ENCODE results near the gene CELSR2.

DNA sequence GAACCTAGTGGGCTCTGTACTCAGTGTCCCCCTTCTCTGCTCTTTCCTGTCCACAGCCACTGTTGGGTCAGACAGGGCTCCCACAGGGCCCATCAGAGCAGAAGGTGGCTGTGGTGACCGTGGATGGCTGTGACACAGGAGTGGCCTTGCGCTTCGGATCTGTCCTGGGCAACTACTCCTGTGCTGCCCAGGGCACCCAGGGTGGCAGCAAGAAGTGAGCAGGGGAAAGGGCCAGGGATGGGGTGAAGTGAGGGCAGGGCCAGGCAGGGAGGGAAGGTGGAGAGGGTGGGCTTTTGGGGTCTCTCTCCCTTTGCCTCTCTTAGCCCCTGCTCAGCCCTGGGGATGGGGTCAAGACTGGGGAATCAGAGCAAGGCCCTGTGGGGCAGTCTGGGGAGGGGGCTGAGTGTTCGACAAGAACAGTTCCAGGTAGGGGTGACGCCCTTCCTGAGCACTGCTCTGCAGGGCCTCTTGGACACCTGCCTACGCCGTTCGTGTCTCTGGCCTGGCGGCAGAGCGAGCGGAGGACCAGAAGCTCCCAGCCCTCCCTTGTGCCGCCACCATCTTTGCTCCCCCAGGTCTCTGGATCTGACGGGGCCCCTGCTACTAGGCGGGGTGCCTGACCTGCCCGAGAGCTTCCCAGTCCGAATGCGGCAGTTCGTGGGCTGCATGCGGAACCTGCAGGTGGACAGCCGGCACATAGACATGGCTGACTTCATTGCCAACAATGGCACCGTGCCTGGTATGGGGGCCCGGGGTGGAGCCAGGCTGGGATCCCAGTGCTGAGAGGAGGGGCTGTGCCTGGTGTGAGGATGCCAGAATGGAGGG, 13.1 kb downstream of the CELSR2 start:
- TF ChIP-seq POLR2A (IDR thresholded peaks at IDR 0.05; ENCODE audit: control extremely low read depth in 1 of 2, low read depth in 2 of 2, low read length in 2 of 2): no peak
- no peak for TF ChIP-seq BRCA1 (IDR thresholded peaks at IDR 0.05; ENCODE audit: low read depth, low read length)
- TF ChIP-seq MAFK (IDR thresholded peaks at IDR 0.05; ENCODE audit: low read depth, low read length): no peak
- TF ChIP-seq, protein P1, sequence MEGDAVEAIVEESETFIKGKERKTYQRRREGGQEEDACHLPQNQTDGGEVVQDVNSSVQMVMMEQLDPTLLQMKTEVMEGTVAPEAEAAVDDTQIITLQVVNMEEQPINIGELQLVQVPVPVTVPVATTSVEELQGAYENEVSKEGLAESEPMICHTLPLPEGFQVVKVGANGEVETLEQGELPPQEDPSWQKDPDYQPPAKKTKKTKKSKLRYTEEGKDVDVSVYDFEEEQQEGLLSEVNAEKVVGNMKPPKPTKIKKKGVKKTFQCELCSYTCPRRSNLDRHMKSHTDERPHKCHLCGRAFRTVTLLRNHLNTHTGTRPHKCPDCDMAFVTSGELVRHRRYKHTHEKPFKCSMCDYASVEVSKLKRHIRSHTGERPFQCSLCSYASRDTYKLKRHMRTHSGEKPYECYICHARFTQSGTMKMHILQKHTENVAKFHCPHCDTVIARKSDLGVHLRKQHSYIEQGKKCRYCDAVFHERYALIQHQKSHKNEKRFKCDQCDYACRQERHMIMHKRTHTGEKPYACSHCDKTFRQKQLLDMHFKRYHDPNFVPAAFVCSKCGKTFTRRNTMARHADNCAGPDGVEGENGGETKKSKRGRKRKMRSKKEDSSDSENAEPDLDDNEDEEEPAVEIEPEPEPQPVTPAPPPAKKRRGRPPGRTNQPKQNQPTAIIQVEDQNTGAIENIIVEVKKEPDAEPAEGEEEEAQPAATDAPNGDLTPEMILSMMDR (IDR thresholded peaks at IDR 0.05; ENCODE audit: control extremely low read depth in 1 of 3, insufficient read depth in 1 of 3, low read depth in 1 of 3, low read length in 3 of 3): no peak
- no peak for TF ChIP-seq RAD21 (IDR thresholded peaks at IDR 0.05 in 1 of 2, conservative IDR thresholded peaks at IDR 0.05 in 1 of 2; ENCODE audit: low read depth in 2 of 2, low read length in 2 of 2)
- TF ChIP-seq, protein P2, sequence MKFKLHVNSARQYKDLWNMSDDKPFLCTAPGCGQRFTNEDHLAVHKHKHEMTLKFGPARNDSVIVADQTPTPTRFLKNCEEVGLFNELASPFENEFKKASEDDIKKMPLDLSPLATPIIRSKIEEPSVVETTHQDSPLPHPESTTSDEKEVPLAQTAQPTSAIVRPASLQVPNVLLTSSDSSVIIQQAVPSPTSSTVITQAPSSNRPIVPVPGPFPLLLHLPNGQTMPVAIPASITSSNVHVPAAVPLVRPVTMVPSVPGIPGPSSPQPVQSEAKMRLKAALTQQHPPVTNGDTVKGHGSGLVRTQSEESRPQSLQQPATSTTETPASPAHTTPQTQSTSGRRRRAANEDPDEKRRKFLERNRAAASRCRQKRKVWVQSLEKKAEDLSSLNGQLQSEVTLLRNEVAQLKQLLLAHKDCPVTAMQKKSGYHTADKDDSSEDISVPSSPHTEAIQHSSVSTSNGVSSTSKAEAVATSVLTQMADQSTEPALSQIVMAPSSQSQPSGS (IDR thresholded peaks at IDR 0.05; ENCODE audit: low read length): no peak
- no peak for TF ChIP-seq EZH2 (IDR thresholded peaks at IDR 0.05; ENCODE audit: low read depth, low read length, severe bottlenecking)
- TF ChIP-seq PHF8 (conservative IDR thresholded peaks at IDR 0.05; ENCODE audit: low read depth, low read length): no peak
- no peak for TF ChIP-seq CHD2 (IDR thresholded peaks at IDR 0.05; ENCODE audit: low read length)

Data from H1 (cell line).